ENCODE results near the gene MED19.

Gene MED19

GRCh38 chr11:57751176-57751575, 39.2 kb upstream of the MED19 start:
- no peaks in the 10 kb centered on the region for H3K27me3 ChIP-seq (ENCODE audit: insufficient read depth, low read length, poor library complexity)
- TF ChIP-seq EZH2 (IDR thresholded peaks at IDR 0.05; ENCODE audit: borderline replicate concordance, low read depth, low read length, severe bottlenecking) = no peak
- TF ChIP-seq CTCF (IDR thresholded peaks at IDR 0.05; ENCODE audit: borderline replicate concordance, extremely low read depth, low read length, poor library complexity, severe bottlenecking) = no peak
- ATAC-seq (ENCODE audit: insufficient read depth, low read depth) = no peak
- no peak overlapping the region for H3K4me3 ChIP-seq (ENCODE audit: low read depth in 1 of 2, low read length in 2 of 2)
- H3K9ac ChIP-seq (ENCODE audit: low read depth, low read length) = no peak overlapping the region
- no peaks in the 10 kb centered on the region for H3K36me3 ChIP-seq (ENCODE audit: insufficient read depth, low read length)
- no peaks in the 10 kb centered on the region for H3K9me3 ChIP-seq (ENCODE audit: insufficient read depth, low read length, severe bottlenecking)
- no peak overlapping the region for H3K27ac ChIP-seq (ENCODE audit: low read length)
- H3K79me2 ChIP-seq (ENCODE audit: insufficient read depth, low read length) = no peaks in the 10 kb centered on the region
- no peak overlapping the region for H3K4me2 ChIP-seq (ENCODE audit: insufficient read depth, low read length)
- no peak overlapping the region for H2AFZ ChIP-seq (ENCODE audit: low read depth, low read length)
- H3K4me1 ChIP-seq (ENCODE audit: insufficient read depth, low read length) = no peaks in the 10 kb centered on the region
- H4K20me1 ChIP-seq (ENCODE audit: insufficient read depth, low read length) = no peaks in the 10 kb centered on the region
- DNase-seq = no peak

GRCh38 chr11:57746920-57747319, 34.9 kb upstream of the MED19 start:
- H3K4me3 ChIP-seq (ENCODE audit: low read depth in 1 of 2, low read length in 2 of 2) = no peak overlapping the region
- H3K79me2 ChIP-seq (ENCODE audit: insufficient read depth, low read length) = peaks cover 17% of the 10 kb centered on the region
- peaks cover 7% of the 10 kb centered on the region; the same call in 1 of the 2 replicates for H4K20me1 ChIP-seq (ENCODE audit: insufficient read depth, low read length)
- no peak overlapping the region for H2AFZ ChIP-seq (ENCODE audit: low read depth, low read length)
- ATAC-seq (ENCODE audit: insufficient read depth, low read depth) (no peak), DNase-seq (no peak)
- no peaks in the 10 kb centered on the region for H3K9me3 ChIP-seq (ENCODE audit: insufficient read depth, low read length, severe bottlenecking)
- no peaks in the 10 kb centered on the region for H3K27me3 ChIP-seq (ENCODE audit: insufficient read depth, low read length, poor library complexity)
- H3K4me2 ChIP-seq (ENCODE audit: insufficient read depth, low read length) = no peak overlapping the region
- H3K9ac ChIP-seq (ENCODE audit: low read depth, low read length) = no peak overlapping the region
- H3K36me3 ChIP-seq (ENCODE audit: insufficient read depth, low read length) = peaks cover 38% of the 10 kb centered on the region
- no peak overlapping the region for H3K27ac ChIP-seq (ENCODE audit: low read length)
- TF ChIP-seq CTCF (IDR thresholded peaks at IDR 0.05; ENCODE audit: borderline replicate concordance, extremely low read depth, low read length, poor library complexity, severe bottlenecking) (no peak), EZH2 (IDR thresholded peaks at IDR 0.05; ENCODE audit: borderline replicate concordance, low read depth, low read length, severe bottlenecking) (no peak)
- H3K4me1 ChIP-seq (ENCODE audit: insufficient read depth, low read length) = peaks cover 11% of the 10 kb centered on the region

- Histone ChIP-seq H3K27ac (ENCODE audit: low read length) (0 out of 2 replicates have a peak overlapping the region, but pooled peaks have one; percentile 1), H3K4me2 (ENCODE audit: insufficient read depth, low read length) (no peak overlapping the region), H3K79me2 (ENCODE audit: insufficient read depth, low read length) (peaks cover 25% of the 10 kb centered on the region), H3K4me1 (ENCODE audit: insufficient read depth, low read length) (peaks cover 19% of the 10 kb centered on the region), H3K9me3 (ENCODE audit: insufficient read depth, low read length, severe bottlenecking) (no peaks in the 10 kb centered on the region), H3K27me3 (ENCODE audit: insufficient read depth, low read length, poor library complexity) (no peaks in the 10 kb centered on the region), H3K4me3 (ENCODE audit: low read depth in 1 of 2, low read length in 2 of 2) (no peak overlapping the region), H4K20me1 (ENCODE audit: insufficient read depth, low read length) (peaks cover 7% of the 10 kb centered on the region; the same call in 1 of the 2 replicates), H3K36me3 (ENCODE audit: insufficient read depth, low read length) (peaks cover 41% of the 10 kb centered on the region), H3K9ac (ENCODE audit: low read depth, low read length) (no peak overlapping the region), H2AFZ (ENCODE audit: low read depth, low read length) (no peak overlapping the region)
- no peak for DNase-seq
- TF ChIP-seq EZH2 (IDR thresholded peaks at IDR 0.05; ENCODE audit: borderline replicate concordance, low read depth, low read length, severe bottlenecking) (no peak), CTCF (IDR thresholded peaks at IDR 0.05; ENCODE audit: borderline replicate concordance, extremely low read depth, low read length, poor library complexity, severe bottlenecking) (no peak)
- no peak for ATAC-seq (ENCODE audit: insufficient read depth, low read depth)
These were observed 33.2 kb upstream of the MED19 start for GRCh38 chr11:57745206-57745605.

GRCh38 chr11:57744357-57744756, 32.3 kb upstream of the MED19 start:
- H3K36me3 ChIP-seq (ENCODE audit: insufficient read depth, low read length) = peaks cover 49% of the 10 kb centered on the region
- H3K27ac ChIP-seq (ENCODE audit: low read length) = no peak overlapping the region
- peaks cover 25% of the 10 kb centered on the region for H3K79me2 ChIP-seq (ENCODE audit: insufficient read depth, low read length)
- no peak overlapping the region for H3K4me2 ChIP-seq (ENCODE audit: insufficient read depth, low read length)
- DNase-seq (no peak), ATAC-seq (ENCODE audit: insufficient read depth, low read depth) (no peak)
- H3K9ac ChIP-seq (ENCODE audit: low read depth, low read length) = no peak overlapping the region
- no peak overlapping the region for H3K4me3 ChIP-seq (ENCODE audit: low read depth in 1 of 2, low read length in 2 of 2)
- TF ChIP-seq EZH2 (IDR thresholded peaks at IDR 0.05; ENCODE audit: borderline replicate concordance, low read depth, low read length, severe bottlenecking) (no peak), CTCF (IDR thresholded peaks at IDR 0.05; ENCODE audit: borderline replicate concordance, extremely low read depth, low read length, poor library complexity, severe bottlenecking) (no peak)
- no peaks in the 10 kb centered on the region for H3K9me3 ChIP-seq (ENCODE audit: insufficient read depth, low read length, severe bottlenecking)
- H3K4me1 ChIP-seq (ENCODE audit: insufficient read depth, low read length) = peaks cover 27% of the 10 kb centered on the region
- no peaks in the 10 kb centered on the region for H3K27me3 ChIP-seq (ENCODE audit: insufficient read depth, low read length, poor library complexity)
- H4K20me1 ChIP-seq (ENCODE audit: insufficient read depth, low read length) = peaks cover 7% of the 10 kb centered on the region; the same call in 1 of the 2 replicates
- H2AFZ ChIP-seq (ENCODE audit: low read depth, low read length) = no peak overlapping the region
